GM21786 (cell line): ENCODE data around the gene EPS15.

Source experiments
- ATAC-seq: cut with Tn5 transposase; IDR thresholded peaks from one replicate; pipeline ENCODE4 v1.9.1; 2021; ENCODE audit not compliant: unreplicated experiment

The EPS15 gene

DNA sequence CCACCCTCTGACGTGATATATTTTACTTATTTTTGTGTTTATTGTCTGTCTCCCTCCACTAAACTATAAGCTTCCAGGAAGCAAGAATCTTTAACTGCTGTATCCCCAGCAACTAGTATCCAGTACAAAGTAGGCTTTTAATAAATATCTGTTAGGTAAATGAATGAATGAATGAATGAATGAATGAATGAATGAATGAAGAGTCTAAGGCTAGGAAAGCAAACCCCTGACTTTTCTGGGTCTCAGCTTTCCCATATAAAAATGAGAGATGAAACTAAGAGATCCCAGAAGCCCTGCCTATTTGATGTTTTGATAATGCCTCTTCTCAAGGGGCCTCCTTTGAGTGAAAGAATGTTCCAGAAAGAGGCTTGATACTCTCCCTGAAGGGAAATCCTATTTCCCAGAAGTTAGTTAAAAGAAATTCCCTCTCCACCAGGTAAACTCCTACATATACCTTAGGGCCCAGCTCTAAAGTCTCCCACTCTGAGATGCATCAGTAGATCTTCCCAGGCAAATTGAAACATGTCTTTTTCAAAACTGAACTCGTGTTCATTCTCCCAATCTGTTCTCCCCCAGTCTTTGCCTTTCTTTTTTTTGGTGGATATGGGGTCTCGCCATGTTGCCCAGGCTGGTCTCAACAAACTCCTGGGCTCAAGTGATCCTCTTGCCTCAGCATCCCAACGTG, 196.5 kb downstream of the EPS15 start:
- ATAC-seq = no peak

GRCh38 chr1:51321924-51322280, 197.2 kb downstream of the EPS15 start:
- no peak for ATAC-seq

GRCh38 chr1:51320967-51321923, 197.8 kb downstream of the EPS15 start:
- ATAC-seq = no peak

DNA sequence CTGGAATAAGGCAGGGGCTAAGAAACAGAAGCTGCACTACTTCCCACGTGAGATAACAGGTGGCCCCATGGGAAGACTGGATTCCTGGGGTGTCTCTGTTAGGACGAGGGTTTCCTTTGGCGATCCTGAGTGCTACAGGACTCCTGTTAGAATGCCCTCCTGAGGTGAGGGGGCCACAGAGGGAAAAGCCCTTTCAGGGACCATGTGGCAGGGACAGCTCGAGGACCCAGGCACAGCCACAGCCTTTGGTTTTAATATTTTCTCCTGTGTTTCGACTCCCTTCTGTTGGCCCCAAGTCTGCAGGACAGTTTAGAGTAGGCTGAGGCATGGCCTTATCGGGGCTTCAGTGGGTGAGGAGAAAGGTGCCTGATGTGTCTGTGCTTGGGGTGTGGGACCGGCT, 201.3 kb downstream of the EPS15 start:
- ATAC-seq = no peak

- ATAC-seq = no peak
Observed at GRCh38 chr1:51316846-51317120, 202.3 kb downstream of the EPS15 start.

DNA sequence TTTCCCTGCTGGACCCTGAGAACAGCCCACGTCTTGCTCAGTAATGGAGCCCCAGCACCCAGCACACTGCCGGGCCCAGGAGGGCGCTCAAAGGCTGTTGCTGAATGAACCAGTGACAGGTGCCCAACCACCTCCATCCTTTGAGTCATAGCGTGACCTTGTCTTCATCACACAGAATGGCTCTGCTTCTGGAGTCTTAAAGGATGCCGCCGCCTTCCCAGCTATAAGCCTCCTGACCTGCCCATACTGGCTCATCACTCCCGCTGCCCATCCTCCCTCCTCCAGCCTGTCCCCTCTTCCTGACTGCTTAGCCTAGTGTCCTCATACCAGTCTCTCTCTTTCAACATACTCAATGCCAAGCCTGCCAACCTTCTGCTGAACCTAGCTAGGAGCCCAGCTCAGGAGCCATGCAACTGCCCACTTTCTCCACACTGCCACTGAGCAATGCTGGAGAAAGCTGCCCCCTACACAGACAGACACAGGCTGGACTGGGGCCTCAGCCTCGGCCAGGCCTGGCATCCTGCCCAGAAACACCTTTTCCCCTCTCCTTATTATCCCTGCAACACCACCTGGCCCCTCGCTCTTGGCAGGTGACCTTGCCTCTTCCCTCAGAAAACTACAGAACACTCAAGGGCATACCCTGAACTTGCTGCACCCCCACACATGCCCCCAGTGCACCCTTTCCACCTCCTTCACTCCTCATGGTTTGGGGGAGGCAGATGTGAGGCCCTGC, 202.8 kb downstream of the EPS15 start:
- ATAC-seq = no peak

DNA sequence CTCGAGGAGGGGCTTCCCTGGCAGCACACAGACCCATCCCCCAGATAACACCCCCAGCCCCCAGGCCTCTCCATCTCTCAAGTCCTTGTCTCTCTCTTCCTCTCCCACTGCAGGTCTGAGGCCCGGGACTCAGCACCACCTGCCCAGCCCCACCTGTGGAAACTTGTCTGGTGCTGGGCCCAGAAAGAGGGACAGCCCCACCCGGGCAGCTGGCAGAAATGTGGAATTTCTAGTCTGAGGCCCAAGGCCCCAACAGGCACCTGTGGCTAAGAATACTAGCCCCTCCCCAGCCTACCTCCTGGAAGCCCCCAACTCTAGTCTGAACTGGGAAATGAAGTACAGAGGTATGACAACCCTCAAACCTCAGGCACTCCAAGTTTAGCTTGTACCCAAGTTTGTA, 204.1 kb downstream of the EPS15 start:
- ATAC-seq = no peak

- ATAC-seq = no peak
Observed at GRCh38 chr1:51313961-51314777, 204.9 kb downstream of the EPS15 start.

GRCh38 chr1:51313268-51313852, 205.7 kb downstream of the EPS15 start:
- ATAC-seq = no peak

- no peak for ATAC-seq
Observed at GRCh38 chr1:51312718-51313117, 206.3 kb downstream of the EPS15 start.

DNA sequence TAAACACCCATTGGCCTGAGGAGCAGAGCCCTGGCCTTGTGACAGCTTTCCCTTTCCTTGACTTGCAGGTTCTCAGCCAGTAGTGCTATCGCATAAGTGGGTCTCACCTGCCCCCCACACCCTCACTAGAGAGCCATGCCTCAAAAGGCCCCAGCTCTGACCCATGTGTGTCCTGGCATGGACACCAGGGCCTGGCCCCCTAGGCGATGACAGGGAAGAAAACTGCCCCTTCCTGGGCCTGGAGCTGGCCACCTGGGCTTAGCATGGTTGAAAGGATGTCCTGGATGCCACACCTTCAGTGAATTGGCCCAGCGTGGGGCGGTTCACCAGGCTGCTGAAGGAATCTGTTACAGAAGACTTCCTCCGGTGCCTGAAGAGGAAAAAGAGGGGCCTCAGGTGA, 207.2 kb downstream of the EPS15 start:
- no peak for ATAC-seq

DNA sequence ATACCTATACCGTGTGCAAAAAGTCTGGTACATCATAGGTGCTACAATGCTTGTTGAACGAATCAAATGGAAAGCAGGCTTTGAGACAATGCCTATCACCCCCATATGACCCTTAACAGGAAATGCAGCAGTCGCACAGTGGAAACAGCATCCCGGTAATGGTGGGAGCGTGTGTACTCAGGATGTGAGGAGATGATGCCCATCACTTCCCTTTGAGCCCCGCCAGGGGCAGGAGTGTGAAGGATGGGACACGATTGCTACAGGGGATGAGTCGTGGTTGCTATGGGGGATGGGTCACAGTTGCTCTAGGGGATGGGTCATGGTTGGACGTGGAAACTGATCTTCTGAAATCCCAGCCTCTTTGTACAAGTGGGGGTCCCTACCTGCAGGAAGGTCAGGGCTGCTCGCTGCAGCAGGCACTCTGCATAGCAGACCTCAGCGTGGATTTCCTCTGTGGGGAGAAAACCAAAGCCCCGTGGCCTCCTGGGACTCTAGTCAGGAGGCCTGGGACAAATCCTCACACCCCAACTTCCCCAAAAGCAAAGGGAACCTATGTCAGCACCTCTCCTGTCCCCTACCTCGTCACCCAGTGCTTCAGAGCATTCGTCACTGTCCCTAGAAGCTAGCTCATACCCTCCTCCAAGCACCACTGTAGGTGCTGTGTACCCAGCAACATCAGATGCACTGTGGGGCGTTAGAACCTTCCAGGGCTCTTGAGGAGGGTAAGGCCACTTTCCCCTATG, 208.0 kb downstream of the EPS15 start:
- ATAC-seq = no peak

DNA sequence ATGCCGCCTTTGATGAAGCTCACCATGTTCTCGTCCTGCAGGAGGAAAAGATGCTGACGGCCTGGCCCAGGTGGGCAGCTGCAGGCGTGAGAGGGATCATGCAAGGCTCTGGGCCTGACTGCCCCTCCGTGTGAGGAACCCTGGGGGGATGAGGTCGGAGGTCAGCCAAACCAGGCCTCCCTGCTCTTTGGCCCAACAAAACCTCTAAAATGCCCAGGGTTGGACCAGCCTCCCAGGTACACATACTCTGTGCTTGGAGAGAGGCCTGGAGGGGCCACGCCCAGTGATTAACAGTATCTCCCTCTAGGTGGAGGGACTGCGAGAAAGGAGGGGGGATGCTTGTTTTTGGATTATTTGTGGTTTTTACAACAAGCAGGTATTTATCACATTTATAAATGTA, 209.8 kb downstream of the EPS15 start:
- no peak for ATAC-seq

DNA sequence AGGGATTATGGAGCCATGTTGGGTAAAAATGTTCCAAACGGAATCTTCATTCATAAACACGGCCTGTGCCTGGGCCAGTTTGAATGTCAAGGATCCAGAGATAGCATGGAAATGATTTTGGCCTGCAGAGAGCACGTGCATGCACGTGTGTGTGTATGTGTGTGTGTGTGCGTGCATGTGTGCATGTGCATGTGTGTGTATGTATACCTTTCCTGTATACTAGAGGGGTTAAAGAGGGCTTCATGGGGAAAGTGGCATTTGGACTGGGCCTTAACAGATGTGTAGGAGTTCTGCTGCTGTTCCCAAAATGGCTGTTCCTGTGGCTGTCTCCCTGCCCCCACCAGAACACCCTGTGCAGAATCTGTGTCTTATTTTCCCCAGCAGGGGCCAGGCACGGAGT, 210.4 kb downstream of the EPS15 start:
- no peak for ATAC-seq

GRCh38 chr1:51306950-51307349, 212.1 kb downstream of the EPS15 start:
- no peak for ATAC-seq

DNA sequence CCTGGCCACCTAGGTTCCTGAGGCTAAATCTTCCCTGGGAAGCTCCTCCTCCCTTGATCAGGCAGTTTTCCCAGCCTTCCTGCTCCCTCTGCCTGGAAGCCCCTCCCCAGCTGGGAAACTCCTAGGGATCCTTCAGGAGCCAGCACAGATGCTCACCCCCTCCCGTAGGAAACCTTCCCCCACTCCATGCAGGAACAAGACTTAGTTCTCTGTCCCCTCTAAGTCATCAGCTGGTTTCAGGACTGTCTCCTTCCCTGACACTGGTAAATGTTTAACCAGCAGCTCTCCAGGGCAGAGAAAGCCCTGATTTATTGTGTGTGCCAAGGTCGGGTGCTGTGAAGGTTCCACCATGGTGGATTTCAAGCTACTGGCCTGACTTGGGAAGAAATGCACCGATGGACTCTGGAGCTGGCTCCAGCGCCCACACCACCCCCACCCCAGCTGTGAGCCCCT, 213.7 kb downstream of the EPS15 start:
- ATAC-seq = no peak

- ATAC-seq = no peak
Observed at GRCh38 chr1:51304360-51304759, 214.7 kb downstream of the EPS15 start.
